HG02759 (cell line): ENCODE measurements around the gene GAD2.
A peak's percentile ranks its signal among the peaks of the same experiment; 100 is the strongest.

Experiments
- ATAC-seq: cut with Tn5 transposase; IDR thresholded peaks from one replicate; pipeline ENCODE4 v1.9.1; 2021; ENCODE audit warnings: mild to moderate bottlenecking, moderate library complexity; ENCODE audit not compliant: unreplicated experiment

The GAD2 gene

DNA sequence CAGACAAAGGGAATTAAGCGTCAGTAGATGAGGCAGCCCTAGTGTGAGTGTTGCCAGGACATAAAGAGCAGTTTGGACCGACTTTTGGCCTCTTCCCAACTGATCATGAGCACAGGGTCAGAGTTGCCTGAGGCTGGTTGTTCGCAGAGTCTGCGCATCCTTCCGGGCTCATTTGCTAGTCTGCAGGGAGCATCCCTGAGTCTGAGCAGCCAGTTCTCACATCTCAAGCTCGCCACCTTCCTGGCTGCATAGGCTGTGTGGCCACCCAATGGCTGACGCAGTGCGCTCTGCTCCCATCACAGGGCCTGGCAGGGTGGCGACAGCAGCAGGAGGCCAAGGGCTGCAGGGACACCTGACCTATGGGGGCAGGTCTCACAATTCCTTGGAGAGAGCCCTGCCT is 5.0 kb downstream of the GAD2 start:
- no peak for ATAC-seq

DNA sequence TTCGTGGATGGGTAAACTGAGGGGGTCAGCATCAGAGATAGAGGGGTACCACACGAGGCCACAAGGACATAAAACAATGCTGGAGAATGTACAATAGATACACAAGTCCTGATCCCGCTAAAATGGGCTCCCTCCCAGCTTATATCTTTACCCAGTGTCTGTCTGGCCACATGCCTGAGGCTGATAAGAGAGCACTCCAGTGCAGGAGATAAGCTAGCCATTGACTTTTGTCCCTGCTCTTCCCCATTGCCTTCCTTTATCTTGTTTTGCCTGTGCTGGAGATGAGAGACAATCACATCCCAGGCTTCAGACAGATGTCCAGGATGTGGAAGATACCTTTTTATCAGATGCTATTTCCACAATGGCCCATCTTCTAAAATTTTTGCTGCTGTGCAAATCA is 6.0 kb downstream of the GAD2 start:
- no peak for ATAC-seq

DNA sequence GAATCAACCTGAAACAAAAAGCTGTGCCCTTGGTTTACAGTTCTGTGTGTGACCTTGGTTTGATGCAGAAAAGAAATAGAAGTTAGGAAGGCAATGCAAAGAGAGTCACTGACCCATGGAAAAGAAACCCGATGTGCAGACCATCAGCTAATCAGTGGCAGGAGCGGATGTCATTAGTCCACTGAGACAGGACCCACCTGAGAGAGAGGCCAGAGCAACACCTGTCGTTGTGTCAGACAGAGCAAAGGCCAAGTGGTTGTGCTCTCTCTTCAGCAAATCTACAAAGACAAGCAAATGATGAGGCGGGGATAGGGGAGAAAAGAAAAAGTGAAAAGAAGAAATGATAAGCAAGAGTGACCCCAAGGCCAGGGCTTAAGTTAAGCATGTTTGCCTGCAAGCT is 8.7 kb downstream of the GAD2 start:
- ATAC-seq, result no peak

DNA sequence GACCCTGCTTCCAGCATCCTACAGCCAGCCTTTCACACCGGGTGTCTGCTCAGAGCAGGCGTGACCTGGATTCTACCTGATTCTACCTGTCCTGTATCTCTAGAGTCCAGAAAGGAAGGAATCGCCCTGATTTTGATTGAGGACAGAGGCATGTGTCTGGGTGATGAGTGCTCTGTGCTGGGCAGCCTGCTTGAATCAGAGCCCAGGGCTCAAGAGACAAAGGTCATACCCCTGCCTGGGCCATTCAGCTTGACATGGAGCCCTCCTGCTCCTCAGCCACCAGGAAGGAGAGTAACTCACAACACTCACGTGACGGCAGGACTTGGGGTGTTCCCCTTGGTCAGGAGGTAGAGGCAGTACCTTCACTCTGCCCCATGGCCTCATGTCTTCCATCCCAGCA is 11.2 kb downstream of the GAD2 start:
- no peak for ATAC-seq

DNA sequence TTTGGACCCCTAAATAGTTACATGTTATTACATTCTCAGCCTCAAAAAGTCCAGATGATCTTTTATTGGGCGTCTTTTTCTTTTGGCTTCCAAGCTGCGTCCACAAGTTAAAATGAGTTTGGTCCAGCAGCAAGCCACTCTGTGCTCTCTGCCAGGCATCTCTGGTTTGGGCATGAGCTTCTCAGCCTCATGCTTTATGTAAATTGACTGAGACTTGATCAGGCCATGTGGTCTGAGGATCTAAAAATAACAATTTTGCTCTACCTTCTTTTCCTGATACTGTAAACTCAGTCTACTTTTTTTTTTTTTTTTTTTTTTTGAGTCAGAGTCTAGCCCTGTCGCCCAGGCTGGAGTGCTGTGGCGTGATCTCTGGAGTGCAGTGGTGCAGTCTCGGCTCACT is 15.6 kb downstream of the GAD2 start:
- no peak for ATAC-seq

DNA sequence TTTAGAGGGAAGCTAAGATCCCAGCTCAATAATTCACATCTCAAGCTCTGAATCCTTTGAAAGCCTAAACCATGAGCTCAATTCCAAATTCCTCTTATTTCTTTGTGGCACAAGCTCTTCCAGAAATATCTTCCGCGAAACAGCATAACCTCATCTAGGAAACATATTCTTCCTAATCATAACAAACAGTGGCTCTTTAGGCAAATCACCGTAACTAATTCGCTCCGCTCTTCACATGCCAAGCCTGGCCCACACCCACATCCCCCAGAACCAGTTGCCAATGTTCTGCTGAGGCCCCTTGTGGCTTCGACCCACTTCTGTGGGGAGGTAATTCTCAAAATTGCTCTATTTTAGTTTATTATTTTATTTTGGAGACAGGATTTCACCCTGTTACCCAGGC is 19.2 kb downstream of the GAD2 start:
- no peak for ATAC-seq

DNA sequence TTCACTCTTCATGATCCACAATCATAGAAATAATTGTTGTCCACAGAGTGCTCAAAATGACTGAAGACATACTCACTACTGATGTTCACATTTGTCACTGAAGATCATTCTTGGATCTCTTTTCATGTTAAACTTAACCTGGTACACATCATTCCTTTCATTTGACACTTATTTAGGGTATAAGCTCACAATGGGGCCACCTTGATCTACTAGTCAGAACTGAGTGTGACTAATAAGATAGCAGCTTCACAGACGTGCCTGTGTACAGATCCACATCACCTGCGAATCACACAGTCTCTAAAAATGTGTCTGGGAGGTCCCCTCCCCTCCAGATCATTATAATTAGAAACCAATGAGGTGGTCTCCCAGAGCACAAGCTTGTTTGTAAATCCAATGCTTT is 21.8 kb downstream of the GAD2 start:
- no peak for ATAC-seq

DNA sequence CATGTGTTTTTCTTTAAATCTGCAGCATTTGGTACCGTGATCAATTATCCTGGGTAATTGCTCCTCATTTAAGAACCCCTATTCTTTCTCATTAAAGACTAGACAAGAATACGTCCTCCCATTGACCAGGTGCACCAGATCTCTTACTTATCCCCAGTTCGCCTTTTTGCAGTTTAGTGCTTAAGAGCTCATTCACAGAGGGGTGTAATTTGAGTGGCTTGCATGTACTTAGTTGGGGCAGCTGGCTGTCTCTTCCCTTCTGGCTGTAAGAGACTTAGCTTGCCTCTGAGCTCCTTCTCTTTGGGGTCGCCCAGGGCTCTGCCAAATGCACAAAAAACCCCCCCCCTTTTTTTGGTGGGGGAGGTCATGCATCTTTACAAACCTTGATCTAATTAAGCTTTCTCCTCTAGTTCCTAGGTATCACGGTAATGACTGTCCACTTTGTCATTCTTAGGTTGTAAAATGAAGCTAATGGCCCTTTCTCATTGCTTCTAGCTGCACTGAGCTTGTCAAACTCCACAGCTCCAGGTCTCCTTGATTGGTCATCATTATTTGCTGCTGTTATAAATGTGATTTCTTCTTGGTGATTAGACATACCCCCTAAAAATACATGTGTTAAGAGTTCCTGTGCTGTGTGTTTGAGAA is 26.3 kb downstream of the GAD2 start:
- ATAC-seq, result no peak

DNA sequence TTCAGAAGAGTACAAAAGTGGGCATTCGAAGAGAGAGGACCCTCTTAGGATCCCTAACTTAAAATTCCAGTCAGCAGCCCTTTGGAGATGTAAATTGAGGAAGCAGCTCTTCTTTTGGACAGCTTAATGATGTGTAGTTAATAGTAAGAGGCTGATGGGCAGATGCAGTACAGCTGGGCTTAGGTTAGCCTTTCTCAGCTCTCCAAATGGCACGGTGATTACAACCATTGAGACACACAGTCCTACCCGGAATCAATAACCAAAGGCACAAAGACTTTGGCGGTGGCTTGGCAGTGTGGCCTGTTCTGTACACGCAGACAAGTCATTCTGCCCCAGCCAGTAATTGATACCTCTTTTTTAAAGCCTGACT is 26.8 kb downstream of the GAD2 start:
- no peak for ATAC-seq

DNA sequence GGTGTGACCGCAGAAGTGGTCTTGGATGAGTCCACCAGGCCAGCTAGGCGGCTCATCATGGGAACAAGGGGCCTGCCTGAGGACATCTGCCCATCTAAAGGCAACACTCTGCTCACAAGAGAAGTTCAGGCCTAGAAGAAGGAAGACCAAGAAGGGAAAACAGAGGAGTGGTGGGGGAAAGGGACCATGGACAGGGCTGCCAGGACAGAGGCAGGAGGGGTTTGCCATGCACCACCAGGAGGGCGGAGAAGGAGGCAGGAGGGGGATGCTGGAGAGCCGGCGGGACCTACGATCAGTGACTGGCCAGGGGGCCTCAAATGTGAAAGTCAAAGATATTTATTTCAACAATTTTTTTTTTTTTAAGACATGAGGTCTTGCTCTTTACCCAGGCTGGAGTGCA is 33.1 kb downstream of the GAD2 start:
- ATAC-seq, result no peak

DNA sequence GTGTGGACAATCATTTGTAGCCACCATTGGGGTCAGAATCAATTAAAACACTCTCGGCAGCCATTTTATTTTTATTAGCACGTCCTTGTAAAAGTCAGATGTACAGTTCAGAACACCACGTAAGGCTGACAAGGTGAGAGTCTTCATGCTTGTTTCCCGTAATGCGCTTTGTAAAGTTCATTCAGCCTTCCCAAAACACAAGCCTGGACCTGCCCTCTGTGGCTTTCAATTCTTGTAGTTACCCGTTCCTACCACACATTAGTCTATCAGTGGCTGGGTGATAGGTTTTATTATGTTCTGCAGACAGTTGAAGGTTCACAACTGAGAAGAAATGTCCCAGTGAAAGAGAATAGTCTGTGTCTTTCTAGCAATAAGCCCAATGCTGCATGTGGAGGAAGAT is 35.4 kb downstream of the GAD2 start:
- no peak for ATAC-seq

DNA sequence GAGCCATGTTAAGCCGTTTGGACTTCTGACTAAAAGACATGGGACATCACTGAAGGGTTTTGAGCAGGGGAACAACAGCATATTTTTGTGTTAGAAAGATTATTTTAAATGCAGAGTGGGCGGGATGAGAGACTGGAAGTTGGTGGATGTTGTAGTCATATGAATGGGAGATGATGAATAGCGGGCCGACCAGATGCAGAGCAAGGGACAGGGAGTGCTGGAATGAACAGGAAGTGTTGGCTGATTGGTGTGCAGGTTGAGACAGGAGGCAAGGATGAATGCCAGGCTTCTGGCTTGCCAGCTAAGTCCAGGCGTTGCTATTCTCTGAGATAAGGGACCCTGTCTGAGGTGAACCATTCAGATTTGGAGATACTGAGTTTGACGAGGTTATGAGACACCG is 38.0 kb downstream of the GAD2 start:
- ATAC-seq, result no peak

DNA sequence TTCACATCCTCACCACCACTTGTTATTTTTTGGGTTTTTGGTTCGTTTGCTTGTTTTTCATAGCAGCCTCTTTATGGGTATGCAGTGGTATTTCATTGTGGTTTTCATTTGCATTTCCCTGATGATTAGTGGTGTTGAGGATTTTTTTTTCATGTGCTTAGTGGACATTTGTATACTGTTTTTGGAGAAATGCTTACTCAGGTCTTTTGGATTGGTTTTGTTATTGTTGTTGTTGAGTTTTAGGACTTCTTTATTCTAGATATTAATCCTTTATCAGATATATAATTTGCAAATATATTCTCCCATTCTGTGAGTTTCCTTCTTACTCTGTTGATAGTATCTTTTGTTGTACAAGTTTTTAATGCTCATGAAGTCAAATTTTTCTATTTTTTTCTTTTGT is 42.8 kb downstream of the GAD2 start:
- no peak for ATAC-seq

DNA sequence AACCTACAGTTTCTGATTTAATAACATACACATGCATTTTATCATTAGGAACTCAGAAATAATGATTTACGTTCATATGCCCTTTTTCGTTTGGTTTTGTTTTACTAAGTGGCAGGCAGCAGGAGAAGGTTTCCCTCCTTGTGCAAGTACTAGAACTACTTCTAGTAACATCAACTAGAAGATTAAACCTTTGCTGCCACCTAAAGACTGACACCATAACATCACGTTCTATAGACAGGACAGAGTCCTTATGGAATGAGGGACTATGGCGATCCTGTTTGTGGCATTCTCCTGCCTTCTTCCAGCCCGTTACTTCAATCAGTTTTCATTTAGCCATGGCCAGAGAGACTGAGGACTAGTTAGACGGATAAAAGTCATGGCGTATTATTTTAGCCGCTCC is 53.2 kb downstream of the GAD2 start:
- ATAC-seq, result no peak

DNA sequence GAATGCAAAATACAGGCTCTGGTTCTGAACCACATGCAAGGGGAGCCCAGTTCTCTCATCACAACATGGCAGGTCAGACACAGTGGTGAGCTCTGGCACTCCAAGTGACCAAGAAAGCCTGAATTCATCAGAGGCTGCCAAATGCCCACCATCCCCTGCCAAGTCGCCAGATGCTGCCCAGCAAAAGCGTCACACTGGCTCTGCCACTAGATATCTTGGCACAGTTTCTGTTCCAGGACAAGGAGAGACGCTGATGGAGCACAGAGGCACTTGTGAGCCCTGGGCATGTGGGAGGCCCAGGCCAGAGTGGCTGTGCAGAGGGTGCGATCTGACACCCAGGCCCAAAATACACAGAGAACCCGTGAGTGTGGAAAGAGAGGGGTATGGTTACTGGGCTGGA is 57.8 kb downstream of the GAD2 start:
- no peak for ATAC-seq

DNA sequence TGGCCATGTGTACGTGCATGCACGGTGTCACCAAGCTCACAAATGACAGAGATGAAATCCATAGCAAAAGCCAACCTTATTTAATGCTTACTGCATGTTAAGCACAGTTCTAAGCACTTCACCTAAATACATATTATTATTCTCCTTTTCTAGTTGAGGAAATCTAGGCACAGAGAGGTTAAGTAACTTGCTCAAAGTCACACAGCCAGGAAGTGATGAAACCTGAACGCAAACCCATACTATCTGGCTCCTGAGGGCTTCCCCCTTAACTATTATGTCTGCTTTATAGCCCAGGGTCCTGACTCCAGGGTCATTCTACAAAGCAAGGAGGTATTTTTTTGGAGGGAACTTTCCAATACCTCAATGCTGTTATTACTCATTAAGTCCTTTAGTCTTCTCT is 61.7 kb downstream of the GAD2 start:
- ATAC-seq, result no peak

DNA sequence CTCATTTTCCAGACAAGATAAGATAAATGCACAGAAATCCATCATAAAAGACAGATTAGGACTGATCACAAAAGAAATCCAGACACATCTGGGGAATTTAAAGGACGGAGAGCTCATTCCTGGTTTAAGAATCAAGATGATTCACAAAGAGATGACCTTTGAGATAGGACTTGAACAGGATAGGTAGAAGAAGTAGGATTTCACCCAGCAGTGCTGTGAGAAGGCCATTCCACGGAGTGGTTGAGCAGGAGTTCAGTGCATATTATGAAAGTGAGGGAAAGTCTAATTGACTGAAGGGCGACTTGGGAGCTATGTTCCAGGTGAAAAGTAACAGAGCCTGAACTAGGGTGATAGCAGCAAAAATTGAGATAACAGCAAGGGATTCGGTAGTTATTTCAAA is 73.7 kb downstream of the GAD2 start:
- no peak for ATAC-seq

DNA sequence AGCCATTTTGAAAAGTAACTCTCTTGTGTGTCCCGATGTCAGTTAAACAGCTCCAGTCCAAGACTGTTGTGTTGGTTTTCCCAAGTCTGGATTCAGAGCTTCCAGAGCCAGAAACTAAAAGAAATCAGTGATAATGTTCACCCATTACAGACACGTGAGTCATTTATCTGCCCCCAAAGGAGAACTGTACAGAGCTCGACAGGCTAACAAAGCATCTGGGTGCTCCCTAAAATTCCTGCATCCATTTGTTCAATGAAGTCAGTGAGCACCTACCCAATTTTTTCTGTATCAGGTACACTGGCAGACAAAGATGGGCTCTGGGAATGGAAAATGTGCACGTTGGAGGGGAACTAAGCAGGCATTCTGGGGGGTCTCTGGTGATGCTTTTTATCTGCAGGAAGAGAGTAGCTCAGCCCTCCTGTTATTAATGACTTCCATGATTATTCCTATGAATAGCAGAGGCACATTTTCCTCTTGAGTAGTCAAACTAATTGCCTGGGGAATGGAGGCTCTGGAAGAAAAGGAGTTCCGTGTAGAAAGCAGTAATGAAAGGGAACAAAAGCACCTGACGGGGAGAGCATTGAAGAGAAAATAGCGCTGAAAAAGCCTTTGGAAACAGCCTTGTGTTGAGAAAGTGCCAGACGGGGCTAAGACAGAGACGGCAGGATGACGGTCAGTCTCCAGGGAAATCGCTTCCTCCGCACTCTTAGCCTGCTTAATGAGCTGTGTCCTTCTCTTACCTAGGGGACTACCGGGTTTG is 75.3 kb downstream of the GAD2 start:
- no peak for ATAC-seq

DNA sequence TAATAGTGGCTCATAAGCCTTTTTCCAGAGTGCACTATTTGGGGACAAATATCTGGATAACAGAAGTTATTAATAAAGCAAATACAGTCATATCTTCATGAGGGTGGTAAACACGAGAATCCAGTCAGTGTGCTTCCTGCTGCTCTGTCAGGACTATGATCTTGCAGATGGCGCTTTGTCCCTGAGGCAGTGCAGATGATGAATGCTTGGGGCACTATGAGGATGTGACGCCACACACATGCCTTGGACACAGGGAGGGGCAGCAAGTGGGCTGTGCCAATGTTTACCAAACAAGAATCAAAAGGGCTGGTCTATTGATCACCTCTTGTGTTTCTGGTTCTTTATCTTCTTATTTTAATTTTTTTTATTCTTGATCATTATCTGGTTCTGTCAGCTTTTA is 79.8 kb downstream of the GAD2 start:
- ATAC-seq, result no peak

DNA sequence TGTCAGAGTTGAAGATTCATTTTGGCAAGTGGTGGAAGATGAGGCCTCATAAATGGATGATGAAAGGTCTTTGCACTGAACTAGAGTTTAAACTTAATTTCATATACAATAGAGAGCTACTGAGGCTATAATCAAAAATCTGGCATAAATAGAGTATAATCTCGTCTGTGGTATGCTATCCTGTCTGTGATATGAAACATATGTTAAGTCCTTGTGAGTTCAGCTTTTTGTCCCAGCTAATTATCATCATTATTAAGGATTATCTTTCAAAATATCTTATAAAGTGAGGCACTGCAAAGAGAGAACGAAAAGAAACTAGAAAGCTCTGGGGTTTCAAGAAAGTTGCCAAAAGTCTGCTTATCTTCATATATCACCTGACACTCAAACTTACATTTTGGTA is 83.4 kb downstream of the GAD2 start:
- no peak for ATAC-seq

DNA sequence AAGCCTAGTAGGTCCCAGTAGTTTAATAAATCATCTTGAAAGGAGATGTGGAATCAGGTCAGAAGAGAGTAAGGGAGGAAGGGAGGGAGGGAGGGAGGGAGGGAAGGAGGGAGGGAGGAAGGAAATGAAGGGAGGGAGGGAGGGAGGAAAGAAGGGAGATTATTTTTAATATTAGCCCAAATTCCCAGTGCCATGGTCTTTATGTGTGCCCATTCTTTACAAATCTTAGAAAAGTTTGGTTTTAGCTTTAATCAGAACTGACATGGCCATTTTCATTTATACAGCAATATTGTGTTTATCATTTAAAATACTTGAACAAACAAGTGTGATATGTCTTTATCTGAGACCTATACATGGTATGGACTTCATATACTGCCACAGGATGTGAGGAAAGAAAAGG is 86.8 kb downstream of the GAD2 start:
- no peak for ATAC-seq

DNA sequence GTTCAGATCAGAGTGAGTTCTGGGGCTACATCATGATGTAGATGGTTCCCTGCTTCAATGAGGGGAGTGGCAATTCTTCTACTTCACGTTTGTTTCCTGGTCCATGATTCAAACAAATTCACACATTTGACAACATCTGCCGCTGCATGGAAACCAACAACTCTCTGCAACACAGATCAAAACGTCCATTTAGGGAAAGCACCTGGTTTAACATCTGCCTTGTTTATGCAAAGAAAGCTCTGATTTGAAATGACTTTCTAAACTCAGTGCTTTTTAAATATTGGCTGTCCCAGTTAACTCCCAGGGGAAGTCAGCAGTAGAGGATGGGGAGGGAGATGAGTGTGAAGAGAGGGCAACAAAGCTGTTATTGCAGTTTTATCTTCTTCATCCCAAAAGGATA is 93.8 kb downstream of the GAD2 start:
- ATAC-seq, result peak; percentile 65

DNA sequence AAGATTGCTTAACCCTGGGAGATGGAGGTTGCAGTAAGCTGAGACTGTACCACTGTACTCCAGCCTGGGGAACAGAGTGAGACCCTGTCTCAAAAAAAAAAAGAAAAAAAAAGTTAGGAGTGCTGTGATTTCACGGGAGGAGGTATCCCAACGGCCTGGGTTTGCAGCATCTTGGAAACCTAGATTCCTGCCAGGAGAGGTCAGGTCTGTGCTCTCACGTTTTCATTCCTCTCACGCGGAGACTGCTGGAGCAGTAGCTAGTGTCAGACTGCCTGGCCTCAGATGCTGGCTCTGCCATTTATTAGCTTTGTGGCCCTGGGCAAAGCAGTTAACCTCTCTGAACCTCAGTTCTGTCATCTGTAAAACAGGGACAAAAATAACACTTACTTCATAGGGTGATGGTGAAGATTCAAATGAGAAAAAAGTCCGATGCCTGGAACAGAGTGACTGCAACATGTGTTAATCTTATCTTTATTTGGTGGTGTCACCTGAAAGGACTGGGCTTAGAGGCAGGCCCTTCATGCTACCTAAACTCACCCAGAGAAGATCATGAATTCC is 94.9 kb downstream of the GAD2 start:
- no peak for ATAC-seq
